GM23338 (cell line): Measurements from ENCODE around the gene ANTXR1.

Experiments
- EZH2 ChIP-seq: fragments of 200-600 bp; sonication (generic); IDR thresholded peaks from one replicate; pipeline ENCODE4 v1.8.0; 2017; ENCODE audit warnings: antibody characterized with exemption, mild to moderate bottlenecking, low read depth; ENCODE audit not compliant: unreplicated experiment
- JUNB ChIP-seq: IDR thresholded peaks from one replicate; pipeline ENCODE4 v1.6.1; 2016; ENCODE audit warnings: antibody characterized with exemption; ENCODE audit not compliant: unreplicated experiment
- POLR2AphosphoS5 ChIP-seq: IDR thresholded peaks from 2 replicates; pipeline ENCODE4 v1.6.1; 2016; ENCODE audit warnings: antibody characterized with exemption, low read depth
- REST ChIP-seq: IDR thresholded peaks from one replicate; pipeline ENCODE4 v1.6.1; 2018; ENCODE audit warnings: antibody characterized with exemption; ENCODE audit not compliant: unreplicated experiment
- TF ChIP-seq, protein P1 (sequence below), 2 experiments: fragments of 200-600 bp in 1 of 2; sonication (generic) in 1 of 2; conservative IDR thresholded peaks; 2 replicates each; pipeline versions ENCODE4 v1.5.1 to v1.6.1; 2016 to 2017; ENCODE audit warnings: antibody characterized with exemption in 2 of 2, low read depth in 2 of 2, mild to moderate bottlenecking in 2 of 2, moderate library complexity in 1 of 2
- TF ChIP-seq, protein P2 (sequence below): fragments of 250-450 bp; sonication (Bioruptor Pico); IDR thresholded peaks from 2 replicates; pipeline ENCODE4 v1.5.0; 2020; ENCODE audit warnings: mild to moderate bottlenecking, moderate library complexity

- TF ChIP-seq, protein P1, sequence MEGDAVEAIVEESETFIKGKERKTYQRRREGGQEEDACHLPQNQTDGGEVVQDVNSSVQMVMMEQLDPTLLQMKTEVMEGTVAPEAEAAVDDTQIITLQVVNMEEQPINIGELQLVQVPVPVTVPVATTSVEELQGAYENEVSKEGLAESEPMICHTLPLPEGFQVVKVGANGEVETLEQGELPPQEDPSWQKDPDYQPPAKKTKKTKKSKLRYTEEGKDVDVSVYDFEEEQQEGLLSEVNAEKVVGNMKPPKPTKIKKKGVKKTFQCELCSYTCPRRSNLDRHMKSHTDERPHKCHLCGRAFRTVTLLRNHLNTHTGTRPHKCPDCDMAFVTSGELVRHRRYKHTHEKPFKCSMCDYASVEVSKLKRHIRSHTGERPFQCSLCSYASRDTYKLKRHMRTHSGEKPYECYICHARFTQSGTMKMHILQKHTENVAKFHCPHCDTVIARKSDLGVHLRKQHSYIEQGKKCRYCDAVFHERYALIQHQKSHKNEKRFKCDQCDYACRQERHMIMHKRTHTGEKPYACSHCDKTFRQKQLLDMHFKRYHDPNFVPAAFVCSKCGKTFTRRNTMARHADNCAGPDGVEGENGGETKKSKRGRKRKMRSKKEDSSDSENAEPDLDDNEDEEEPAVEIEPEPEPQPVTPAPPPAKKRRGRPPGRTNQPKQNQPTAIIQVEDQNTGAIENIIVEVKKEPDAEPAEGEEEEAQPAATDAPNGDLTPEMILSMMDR (conservative IDR thresholded peaks at IDR 0.05; ENCODE audit: low read depth in 2 of 2), result no peak
- TF ChIP-seq EZH2, result no peak
- TF ChIP-seq POLR2AphosphoS5, result no peak
- TF ChIP-seq, protein P2, sequence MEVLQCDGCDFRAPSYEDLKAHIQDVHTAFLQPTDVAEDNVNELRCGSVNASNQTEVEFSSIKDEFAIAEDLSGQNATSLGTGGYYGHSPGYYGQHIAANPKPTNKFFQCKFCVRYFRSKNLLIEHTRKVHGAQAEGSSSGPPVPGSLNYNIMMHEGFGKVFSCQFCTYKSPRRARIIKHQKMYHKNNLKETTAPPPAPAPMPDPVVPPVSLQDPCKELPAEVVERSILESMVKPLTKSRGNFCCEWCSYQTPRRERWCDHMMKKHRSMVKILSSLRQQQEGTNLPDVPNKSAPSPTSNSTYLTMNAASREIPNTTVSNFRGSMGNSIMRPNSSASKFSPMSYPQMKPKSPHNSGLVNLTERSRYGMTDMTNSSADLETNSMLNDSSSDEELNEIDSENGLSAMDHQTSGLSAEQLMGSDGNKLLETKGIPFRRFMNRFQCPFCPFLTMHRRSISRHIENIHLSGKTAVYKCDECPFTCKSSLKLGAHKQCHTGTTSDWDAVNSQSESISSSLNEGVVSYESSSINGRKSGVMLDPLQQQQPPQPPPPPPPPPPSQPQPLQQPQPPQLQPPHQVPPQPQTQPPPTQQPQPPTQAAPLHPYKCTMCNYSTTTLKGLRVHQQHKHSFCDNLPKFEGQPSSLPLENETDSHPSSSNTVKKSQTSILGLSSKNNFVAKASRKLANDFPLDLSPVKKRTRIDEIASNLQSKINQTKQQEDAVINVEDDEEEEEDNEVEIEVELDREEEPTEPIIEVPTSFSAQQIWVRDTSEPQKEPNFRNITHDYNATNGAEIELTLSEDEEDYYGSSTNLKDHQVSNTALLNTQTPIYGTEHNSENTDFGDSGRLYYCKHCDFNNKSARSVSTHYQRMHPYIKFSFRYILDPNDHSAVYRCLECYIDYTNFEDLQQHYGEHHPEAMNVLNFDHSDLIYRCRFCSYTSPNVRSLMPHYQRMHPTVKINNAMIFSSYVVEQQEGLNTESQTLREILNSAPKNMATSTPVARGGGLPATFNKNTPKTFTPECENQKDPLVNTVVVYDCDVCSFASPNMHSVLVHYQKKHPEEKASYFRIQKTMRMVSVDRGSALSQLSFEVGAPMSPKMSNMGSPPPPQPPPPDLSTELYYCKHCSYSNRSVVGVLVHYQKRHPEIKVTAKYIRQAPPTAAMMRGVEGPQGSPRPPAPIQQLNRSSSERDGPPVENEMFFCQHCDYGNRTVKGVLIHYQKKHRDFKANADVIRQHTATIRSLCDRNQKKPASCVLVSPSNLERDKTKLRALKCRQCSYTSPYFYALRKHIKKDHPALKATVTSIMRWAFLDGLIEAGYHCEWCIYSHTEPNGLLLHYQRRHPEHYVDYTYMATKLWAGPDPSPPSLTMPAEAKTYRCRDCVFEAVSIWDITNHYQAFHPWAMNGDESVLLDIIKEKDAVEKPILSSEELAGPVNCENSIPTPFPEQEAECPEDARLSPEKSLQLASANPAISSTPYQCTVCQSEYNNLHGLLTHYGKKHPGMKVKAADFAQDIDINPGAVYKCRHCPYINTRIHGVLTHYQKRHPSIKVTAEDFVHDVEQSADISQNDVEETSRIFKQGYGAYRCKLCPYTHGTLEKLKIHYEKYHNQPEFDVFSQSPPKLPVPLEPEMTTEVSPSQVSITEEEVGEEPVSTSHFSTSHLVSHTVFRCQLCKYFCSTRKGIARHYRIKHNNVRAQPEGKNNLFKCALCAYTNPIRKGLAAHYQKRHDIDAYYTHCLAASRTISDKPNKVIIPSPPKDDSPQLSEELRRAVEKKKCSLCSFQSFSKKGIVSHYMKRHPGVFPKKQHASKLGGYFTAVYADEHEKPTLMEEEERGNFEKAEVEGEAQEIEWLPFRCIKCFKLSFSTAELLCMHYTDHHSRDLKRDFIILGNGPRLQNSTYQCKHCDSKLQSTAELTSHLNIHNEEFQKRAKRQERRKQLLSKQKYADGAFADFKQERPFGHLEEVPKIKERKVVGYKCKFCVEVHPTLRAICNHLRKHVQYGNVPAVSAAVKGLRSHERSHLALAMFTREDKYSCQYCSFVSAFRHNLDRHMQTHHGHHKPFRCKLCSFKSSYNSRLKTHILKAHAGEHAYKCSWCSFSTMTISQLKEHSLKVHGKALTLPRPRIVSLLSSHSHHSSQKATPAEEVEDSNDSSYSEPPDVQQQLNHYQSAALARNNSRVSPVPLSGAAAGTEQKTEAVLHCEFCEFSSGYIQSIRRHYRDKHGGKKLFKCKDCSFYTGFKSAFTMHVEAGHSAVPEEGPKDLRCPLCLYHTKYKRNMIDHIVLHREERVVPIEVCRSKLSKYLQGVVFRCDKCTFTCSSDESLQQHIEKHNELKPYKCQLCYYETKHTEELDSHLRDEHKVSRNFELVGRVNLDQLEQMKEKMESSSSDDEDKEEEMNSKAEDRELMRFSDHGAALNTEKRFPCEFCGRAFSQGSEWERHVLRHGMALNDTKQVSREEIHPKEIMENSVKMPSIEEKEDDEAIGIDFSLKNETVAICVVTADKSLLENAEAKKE (CRISPR knock-in tag), result no peak
- no peak for TF ChIP-seq REST
- TF ChIP-seq JUNB, result no peak
Observed at GRCh38 chr2:69186614-69187013, 173.6 kb downstream of the ANTXR1 start.
